ENCODE measurements around the gene EIF1AX.
"Not testable (repeated sequence)": the region's sequence is repeated elsewhere in the genome, so short reads cannot be mapped to it uniquely, and the experiment has no call there.

Gene EIF1AX

DNA sequence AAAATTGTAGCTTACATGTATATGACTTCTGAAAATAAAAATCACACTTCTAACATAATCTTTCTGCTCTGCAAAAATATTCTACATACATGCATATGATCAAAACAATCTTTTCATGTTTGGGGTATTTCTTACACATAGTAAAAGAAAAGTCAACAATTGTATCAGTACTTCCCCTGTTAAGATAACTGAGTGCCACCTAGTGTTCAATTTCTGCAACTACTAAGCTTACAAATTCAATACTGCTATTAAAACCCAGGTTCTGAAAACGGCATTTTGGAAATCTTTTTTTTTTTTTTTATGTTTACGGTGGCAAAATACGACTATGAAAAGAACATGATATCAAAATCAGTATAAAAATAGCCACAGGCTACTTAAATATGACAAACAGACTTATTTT lies 14.2 kb downstream of the EIF1AX start:
- not testable (repeated sequence) for DNase-seq (ENCODE audit: low read depth in 3 of 3, low spot score in 1 of 3)

DNA sequence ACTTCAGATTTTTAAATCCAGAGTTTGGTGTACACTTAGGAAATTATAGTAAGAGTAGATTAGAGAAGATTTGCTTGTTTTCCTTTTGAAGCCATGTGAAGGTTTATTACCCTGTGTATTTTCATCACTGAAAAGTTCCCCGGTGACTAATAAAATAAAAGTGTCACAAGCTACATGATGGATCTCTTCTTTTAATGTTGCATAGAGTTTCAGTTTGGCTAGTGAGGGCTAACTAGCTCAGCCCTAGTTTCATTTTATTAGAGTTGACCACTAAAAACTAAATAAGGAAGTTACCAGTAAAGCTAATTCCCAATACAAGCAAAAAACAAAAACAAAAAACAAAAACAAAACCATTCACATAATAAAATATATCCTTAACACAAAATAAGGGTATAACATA lies 14.8 kb downstream of the EIF1AX start:
- not testable (repeated sequence) for DNase-seq (ENCODE audit: low read depth in 3 of 3, low spot score in 1 of 3)

DNA sequence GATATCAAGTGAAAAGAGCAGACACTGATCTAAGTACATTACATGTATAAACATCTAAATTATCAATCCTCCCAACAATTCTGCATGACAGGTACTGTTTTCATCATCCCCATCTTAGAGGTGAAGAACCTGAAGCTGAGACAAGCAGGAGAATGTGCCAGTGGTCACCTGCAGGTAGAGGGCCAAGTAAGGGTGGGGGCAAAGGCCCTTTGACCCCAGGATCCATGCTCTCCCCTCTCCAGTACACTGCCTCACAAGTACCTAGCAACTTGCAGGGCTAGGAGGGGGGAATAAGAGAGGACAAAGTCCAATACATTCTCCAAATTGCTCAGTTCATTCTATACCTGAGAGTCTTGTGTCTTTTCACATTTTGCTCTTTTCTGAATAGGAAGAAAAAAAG lies 16.7 kb downstream of the EIF1AX start:
- no peak for DNase-seq (ENCODE audit: low read depth in 3 of 3, low spot score in 1 of 3)

DNA sequence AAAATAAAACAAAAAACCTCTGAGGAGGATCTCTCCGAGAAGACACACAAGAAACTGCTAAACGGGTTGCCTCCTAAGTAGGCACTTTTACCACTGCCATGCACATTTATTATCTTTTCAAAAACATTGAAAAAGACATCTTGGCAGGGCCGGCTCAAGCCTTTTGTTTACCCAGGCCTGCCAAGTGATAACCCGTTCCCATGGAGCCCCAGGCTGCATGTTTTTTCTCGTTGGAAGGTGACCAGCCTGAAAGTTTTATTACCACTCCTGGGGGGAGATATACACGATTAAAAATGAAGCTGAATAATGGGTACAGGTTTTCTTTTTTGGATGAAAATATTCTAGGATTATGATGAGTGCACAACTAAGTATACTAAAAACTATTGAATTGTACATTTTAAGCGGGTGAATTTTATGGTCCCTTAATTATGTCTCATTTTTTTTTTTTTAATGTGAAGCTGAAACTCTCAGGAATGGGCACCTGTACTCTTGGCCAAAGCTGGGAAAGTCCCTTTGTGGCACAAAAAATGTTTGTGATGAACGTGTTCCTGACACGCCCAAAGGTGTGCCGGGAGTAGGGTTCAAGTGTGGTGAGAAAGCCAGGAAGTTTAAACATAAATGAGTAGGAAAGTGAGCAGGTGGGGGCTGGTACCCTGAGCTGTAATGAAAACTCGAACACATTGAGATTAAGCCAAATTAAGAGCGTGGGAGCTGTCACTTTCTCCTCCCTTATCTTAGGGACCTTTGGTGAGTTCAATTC lies 23.4 kb downstream of the EIF1AX start:
- DNase-seq (ENCODE audit: low read depth in 3 of 3, low spot score in 1 of 3), result no peak

DNA sequence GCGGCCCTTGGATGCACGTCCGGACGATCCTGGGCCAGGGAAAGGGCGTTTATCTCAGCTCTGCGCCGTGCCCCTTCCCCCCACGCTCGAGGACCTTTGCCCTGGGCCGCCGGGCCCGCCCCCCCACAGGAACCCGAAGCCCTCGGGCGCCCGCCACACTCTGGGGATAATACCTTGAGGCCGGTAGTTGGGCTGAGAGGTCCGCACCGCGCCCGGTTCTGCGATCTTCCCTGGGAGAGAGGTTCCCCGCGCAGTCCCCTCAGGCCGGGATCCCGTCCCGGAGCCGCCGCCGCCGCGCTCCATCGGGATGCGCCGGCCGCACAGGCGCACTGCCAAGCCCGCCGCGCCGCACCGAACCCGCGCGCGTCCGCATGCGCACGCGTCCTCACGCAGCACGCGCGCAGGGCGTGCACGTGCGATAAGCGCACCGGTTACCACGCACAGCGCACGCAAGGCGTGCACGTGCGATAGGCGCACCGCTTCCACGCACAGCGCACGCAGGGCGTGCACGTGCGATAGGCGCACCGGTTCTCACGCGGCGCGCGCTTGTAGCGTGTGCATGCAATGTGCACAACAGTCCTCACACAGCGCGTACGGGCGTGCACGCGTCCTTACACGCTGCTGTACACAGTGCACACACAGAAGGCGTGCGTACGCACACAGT lies 24.9 kb downstream of the EIF1AX start, which contains the start of gene MAP7D2:
Gene MAP7D2, minus strand, starts transcription at position 331 of the 664 bp plus-strand sequence. Its CDS starts 28 bp downstream, at position 303.
- no peak for DNase-seq (ENCODE audit: low read depth in 3 of 3, low spot score in 1 of 3)

DNA sequence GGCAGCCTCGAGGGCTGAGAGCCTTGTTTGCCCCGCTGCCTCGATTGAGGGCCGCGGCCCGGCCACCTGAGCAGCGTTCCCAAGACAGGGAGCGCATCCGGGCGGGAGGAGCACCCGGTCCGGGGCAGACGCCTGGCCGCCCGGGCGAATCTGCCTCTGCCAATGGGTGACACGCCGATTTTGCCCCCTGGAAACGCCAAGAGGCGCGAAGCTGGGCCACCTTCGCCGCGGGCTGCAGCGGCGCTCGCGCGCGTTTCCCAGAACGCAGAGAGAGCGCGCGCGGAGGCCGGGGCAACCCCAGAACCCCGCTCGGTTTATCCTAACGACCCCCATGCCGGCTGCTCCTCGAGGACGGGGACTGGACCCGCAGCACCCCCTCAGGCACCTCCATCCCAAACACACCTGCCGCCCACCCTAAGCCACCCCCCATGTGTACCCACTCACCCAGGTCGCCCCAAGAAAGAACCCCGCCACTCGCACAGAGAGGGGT lies 25.5 kb downstream of the EIF1AX start:
- no peak for DNase-seq (ENCODE audit: low read depth in 3 of 3, low spot score in 1 of 3)

DNA sequence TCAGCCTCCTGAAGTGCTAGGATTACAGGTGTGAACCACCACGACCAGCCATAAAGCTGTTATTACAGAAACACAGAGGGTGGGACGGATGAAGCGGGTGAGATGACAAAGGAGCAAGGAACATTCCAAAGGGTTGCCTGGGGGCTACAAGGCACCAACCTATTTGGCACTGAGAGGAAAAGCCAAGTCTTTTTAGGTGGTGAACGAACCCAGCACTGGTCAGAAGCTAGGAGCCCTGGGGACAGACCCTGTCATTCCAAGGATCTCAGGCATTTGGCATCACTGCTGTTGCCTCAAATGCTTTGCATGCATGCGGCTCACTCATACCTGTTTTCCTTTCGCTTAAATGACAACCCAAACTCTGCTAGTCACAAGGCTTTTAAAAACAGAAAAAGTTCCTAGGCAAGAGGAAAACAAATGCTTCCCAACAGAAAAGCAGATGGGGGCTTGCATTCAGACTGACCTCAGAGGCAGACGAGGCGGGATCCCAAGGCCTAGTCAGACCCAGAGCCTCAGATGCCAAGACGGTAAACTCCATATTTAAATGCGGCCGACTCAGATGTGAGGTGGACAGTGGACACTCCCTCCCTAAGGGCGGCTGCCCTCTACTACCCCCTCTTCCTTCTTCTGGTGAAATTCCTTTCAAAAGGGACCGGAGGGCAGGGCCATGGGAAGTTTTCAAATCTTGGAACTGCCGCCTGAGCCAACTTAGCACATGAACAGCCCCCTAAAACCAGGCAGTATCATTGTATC lies 29.4 kb downstream of the EIF1AX start:
- DNase-seq (ENCODE audit: low read depth in 3 of 3, low spot score in 1 of 3), result no peak

DNA sequence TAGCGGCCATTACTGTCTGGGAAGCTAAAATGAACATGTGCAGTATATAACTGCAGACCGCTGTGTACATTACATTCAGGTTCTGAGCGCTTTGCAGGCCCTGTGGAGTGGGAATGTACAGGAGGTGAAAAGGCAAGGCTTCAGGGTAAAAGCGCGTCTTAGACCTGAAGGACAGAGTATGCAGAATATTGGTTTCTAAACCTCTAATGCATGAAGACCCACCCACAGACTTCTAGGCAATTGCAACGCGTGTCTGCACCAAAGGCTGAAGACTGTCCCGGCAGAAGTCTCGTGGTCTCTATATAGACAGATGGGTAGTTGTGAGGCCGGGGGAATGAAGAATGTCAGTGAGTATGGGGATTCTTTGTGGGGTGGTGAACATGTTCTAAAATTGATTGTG lies 30.4 kb downstream of the EIF1AX start:
- DNase-seq (ENCODE audit: low read depth in 3 of 3, low spot score in 1 of 3), result no peak

DNA sequence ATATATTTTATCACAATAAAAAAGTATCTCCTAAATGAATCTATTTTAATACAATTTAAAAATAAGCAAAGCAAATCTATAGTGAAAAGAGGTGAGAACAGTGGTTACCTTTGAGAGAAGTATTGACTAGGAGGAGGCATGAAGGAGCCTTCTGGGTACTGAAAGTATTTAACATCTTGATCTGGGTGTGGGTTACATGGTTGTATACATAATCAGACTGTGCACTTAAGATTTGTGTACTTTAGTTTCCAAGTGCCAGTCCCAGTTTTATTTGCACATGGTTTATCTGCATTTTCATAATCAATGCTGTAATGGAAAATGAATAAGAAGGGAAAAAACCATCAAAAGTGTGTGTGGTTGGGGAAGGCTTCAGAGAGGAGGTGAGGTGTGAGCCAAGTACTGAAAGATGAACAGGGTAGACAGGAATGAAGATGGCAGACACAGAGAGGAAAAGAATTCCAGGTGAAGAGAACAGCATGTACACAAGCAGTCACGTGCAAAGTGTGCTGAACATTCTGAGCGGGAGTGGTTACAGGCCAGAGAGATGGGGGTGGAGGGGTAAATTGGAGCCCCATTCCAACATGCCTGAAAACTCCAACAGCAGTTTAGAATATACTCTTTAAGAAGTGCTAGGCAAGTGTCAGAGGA lies 39.6 kb downstream of the EIF1AX start:
- no peak for DNase-seq (ENCODE audit: low read depth in 3 of 3, low spot score in 1 of 3)

DNA sequence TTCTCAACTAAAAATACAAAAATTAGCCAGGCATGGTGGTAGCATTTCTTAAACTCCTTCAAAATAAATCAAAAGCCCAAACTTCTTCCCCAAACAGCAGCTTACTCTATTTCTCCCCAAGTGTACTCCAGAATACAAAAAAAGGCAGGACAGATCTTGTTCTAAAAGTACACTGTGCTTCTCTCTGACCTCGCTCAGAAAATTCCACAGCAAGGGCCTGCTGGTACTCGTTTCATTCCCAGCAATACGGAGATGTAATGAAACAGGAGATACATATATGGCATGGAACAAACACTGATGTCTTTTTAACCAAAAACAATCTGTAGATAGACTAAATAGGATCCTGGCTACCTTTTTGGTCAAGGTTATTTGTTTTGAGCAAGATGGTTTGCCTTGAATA lies 50.1 kb downstream of the EIF1AX start:
- DNase-seq (ENCODE audit: low read depth in 3 of 3, low spot score in 1 of 3), result no peak

DNA sequence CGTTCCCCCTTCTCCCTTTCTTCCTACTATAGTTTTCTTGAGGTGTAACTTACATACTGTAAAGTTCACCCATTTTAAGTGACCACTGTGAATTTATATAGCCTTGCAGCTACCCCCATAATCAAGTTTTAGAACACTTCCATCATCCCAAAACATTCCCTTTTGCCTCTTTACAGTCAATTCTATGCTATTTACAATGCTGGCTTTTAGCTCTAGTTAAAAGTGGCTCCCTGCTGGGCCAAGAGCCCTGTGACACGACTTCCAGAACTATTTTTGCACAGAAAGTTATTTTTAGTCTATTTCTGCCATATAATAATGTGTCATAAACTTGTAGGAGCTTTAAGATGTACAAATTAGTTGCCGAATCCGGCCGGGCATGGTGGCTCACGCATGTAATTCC lies 51.8 kb downstream of the EIF1AX start:
- DNase-seq (ENCODE audit: low read depth in 3 of 3, low spot score in 1 of 3), result no peak

DNA sequence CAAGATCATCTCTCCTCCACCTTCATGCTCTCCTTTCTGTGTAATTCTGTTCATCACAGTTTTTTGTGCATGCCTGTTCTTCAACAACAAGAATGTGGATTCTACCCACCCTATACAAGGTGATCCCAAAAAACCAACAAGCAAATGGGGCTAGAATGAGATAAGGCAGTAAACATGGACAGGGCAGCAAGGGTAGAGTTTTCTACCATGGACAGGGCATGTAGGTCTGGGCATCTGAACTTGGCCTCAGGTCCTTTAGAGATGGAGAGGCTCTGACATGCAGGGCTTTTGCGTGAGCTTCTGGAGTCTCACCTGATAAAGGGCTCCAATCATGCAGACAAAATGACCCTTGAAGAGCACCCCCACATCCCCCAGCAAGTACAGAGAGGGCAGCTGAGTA lies 61.4 kb downstream of the EIF1AX start:
- no peak for DNase-seq (ENCODE audit: low read depth in 3 of 3, low spot score in 1 of 3)

Measured in stimulated activated CD4-positive, alpha-beta T cell treated with anti-CD3 and anti-CD28 coated beads, TNF-alpha, amount 100 ng/mL, for 1 hour (primary cell).